Measurements from ENCODE around the gene JARID2. TPM values are rescaled to one million over a fixed set of nuclear protein-coding genes. Genes with fewer than 3 reads are reported as not detected.

Gene JARID2
- total RNA-seq (2022; extraction: Qiagen RNA extraction), result 9.5 to 11.9 TPM (median 10.8 TPM) in 5 replicates

DNA sequence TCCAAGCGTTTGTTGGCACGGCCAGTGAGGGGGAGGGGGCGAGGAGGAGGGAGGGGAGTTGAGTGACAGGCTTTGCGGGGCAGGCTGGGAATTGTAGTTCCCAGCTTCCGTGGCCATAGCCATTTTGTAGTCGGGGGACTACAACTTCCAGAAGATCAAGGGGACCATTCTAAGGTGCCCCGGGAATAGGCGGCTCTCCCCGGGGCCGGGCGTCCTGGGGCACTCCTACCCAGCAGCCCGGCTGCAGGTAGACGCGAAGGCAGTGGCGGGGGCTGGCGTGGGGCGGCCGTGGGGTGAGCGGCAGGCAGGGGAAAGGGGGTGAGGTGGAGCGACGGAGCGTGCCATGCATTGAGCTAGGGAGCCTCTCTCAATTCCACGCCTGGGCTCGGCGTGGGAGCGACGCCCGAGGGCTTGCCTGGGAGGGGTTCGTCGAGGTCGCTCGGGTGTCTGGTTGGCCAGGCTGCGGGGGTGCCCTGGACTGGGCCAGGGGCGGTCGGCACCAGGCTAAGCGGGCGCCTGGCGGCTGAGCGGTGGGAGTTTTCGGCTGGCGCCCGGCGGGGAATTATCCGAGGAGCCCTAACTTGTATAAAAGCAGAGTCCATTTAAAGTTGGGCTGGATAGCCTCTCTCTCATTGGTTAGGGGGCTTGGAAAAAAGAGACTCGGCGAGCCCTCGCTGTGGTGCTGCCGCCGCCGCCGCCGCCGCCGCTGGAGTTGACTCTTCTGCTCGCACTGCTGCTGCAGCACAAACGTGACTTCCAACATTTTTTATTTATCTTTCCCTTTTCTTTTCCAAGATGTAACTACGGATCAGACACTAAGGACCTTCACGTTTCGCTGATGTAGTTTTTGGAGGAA, at the start of gene JARID2:
Gene JARID2 (plus strand): TSS at position 709 of the 856 bp plus-strand sequence. CDS start 471 bp downstream, outside the sequence.

